HCT116 (cell line): ENCODE measurements around the gene STXBP3. TPM values are rescaled to one million over a fixed set of nuclear protein-coding genes. Genes with fewer than 3 reads are reported as not detected.

ENCODE experiments used
- CBX3 ChIP-seq: IDR thresholded peaks from 2 replicates; pipeline ENCODE4 v1.6.1; 2012; ENCODE audit warnings: low read depth
- CTCF ChIP-seq, 3 experiments: fragments of 200-600 bp in 1 of 3; sonication (generic) in 1 of 3; IDR thresholded peaks in 2 of 3; conservative IDR thresholded peaks in 1 of 3; 2 replicates each; pipeline ENCODE4 v1.5.1; 2012 to 2017; ENCODE audit warnings: low read depth in 2 of 3, low read length in 2 of 3, antibody characterized with exemption in 1 of 3, borderline replicate concordance in 1 of 3, control low read depth in 1 of 3, mild to moderate bottlenecking in 1 of 3, mixed read lengths in 1 of 3, mixed run types in 1 of 3, moderate library complexity in 1 of 3; ENCODE audit not compliant: insufficient read depth in 1 of 3
- ELF1 ChIP-seq: IDR thresholded peaks from 2 replicates; pipeline ENCODE4 v1.6.1; 2012; ENCODE audit warnings: low read depth, borderline replicate concordance
- EZH2 ChIP-seq: fragments of 200-600 bp; sonication (generic); IDR thresholded peaks from 2 replicates; pipeline ENCODE4 v1.6.1; 2017; ENCODE audit warnings: antibody characterized with exemption, mixed run types
- EZH2phosphoT487 ChIP-seq: fragments of 200-600 bp; IDR thresholded peaks from 2 replicates; pipeline ENCODE4 v1.6.1; 2018; ENCODE audit warnings: antibody characterized with exemption, borderline replicate concordance
- FOSL1 ChIP-seq: IDR thresholded peaks from 2 replicates; pipeline ENCODE4 v1.6.1; 2012; ENCODE audit warnings: low read depth
- MAX ChIP-seq: IDR thresholded peaks from 2 replicates; pipeline ENCODE4 v1.6.1; 2012
- SRF ChIP-seq: IDR thresholded peaks from 2 replicates; pipeline ENCODE4 v1.6.1; 2012; ENCODE audit warnings: low read depth
- TCF7L2 ChIP-seq: IDR thresholded peaks from 2 replicates; pipeline ENCODE4 v1.7.0; 2011; ENCODE audit warnings: borderline replicate concordance, inconsistent platforms; ENCODE audit not compliant: insufficient read depth, insufficient read length; ENCODE audit errors: extremely low read depth
- YY1 ChIP-seq: IDR thresholded peaks from 2 replicates; pipeline ENCODE4 v1.6.1; 2011; ENCODE audit warnings: low read length, low read depth, moderate library complexity, mild to moderate bottlenecking; ENCODE audit not compliant: insufficient replicate concordance; ENCODE audit errors: extremely low read depth
- ZFX ChIP-seq: fragments of 450-650 bp; IDR thresholded peaks from 2 replicates; pipeline ENCODE4 v1.6.1; 2017
- total RNA-seq: library from RNA; stranded (reverse); gene quantifications from one replicate; pipeline ENCODE4 v1.2.1, GENCODE V29; 2021; ENCODE audit not compliant: unreplicated experiment
- TF ChIP-seq, protein P1 (sequence below): IDR thresholded peaks from 2 replicates; pipeline ENCODE4 v1.6.1; 2012

STXBP3 gene
- total RNA-seq, 1 experiment from 2014 or later, result 22.6 TPM

DNA sequence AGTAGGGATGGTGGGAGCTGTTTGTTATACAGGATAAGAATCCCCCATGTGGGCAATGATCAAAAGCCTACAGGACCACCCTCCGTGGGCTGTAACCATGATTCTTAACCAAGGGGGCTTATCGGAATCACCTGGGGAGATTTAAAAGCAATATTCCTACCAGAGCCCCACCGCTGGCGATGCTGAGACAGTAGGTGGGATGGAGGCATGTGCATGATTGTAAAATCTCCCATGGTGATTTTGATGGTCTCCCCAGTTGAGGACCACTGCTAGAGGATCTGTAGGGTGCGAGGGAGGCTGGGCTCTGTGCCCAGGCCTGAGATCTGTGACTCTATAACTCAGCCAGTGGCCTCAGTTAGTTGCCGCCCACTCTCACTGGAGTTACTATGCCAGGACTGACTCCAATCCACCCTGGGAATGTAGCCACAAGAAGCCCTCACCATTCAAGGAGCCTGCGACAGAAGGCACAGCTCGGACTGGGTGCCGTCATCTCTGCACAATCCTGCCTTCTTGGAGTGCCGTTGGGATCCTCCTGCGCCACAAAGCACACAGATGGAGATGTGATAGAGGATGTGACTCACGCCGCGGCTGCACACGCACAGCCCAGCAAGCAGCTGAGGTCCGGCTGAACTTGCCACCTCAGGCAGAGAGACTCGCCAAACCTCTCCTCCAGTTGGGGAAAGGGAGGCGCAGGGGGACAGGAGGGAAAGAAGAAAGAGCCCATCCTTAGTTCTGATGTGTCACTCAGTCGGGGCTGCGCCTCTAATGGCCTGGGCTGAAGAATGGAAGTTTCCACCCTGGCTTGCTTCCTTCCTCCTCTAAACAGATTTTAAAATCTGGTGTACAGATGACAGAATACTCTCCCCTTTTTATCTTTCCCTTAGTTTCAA lies 83.9 kb downstream of the STXBP3 start (continued):
- TF ChIP-seq MAX (peak; percentile 79), CBX3 (peak; percentile 96; the same call in 1 of the 2 replicates), ZFX (no peak), FOSL1 (peak; percentile 69), EZH2phosphoT487 (no peak), CTCF (IDR thresholded peaks at IDR 0.05 in 2 of 3, conservative IDR thresholded peaks at IDR 0.05 in 1 of 3; ENCODE audit: borderline replicate concordance in 1 of 3, insufficient read depth in 1 of 3, low read depth in 2 of 3, low read length in 2 of 3) (no peak), EZH2 (no peak), YY1 (peak; percentile 8), TCF7L2 (peak; percentile 68), SRF (no peak), ELF1 (no peak)
- TF ChIP-seq, protein P1, sequence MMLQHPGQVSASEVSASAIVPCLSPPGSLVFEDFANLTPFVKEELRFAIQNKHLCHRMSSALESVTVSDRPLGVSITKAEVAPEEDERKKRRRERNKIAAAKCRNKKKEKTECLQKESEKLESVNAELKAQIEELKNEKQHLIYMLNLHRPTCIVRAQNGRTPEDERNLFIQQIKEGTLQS, result no peak
